DND-41 (cell line): ENCODE data around the gene DENND2A.

Experiments used
- EZH2 ChIP-seq: IDR thresholded peaks from 3 replicates; pipeline ENCODE4 v1.6.1; 2012; ENCODE audit warnings: borderline replicate concordance, low read depth, mild to moderate bottlenecking, moderate library complexity, low read length, inconsistent platforms; ENCODE audit not compliant: severe bottlenecking
- TF ChIP-seq, protein P1 (sequence below): IDR thresholded peaks from 2 replicates; pipeline ENCODE4 v1.5.1; 2012; ENCODE audit warnings: borderline replicate concordance, low read length, moderate library complexity, mild to moderate bottlenecking; ENCODE audit not compliant: poor library complexity, severe bottlenecking; ENCODE audit errors: extremely low read depth

DNA sequence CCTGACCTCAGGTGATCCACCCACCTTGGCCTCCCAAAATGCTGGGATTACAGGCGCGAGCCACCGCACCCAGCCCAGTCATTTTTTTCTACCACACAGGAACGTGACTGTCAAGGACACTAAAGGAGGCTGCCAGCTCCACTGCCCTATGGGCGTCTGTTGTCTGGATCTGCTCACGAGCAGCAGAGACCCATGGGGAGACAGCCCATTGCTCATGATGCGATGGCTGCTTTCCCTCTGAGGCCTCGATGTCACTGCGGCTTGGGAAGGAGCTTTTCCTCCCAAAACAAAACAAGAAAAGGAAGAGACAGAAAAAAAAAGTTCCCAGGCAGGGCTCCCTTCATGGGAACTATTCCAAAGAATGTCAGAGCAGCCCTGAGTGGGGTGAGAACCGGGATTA, 70.5 kb downstream of the DENND2A start:
- TF ChIP-seq, protein P1, sequence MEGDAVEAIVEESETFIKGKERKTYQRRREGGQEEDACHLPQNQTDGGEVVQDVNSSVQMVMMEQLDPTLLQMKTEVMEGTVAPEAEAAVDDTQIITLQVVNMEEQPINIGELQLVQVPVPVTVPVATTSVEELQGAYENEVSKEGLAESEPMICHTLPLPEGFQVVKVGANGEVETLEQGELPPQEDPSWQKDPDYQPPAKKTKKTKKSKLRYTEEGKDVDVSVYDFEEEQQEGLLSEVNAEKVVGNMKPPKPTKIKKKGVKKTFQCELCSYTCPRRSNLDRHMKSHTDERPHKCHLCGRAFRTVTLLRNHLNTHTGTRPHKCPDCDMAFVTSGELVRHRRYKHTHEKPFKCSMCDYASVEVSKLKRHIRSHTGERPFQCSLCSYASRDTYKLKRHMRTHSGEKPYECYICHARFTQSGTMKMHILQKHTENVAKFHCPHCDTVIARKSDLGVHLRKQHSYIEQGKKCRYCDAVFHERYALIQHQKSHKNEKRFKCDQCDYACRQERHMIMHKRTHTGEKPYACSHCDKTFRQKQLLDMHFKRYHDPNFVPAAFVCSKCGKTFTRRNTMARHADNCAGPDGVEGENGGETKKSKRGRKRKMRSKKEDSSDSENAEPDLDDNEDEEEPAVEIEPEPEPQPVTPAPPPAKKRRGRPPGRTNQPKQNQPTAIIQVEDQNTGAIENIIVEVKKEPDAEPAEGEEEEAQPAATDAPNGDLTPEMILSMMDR, result no peak
- TF ChIP-seq EZH2, result no peak
